Measurements from ENCODE around the gene OR4E2. TPM values are rescaled to one million over a fixed set of nuclear protein-coding genes. Genes with fewer than 3 reads are reported as not detected.
A peak's percentile ranks its signal among the peaks of the same experiment; 100 is the strongest.
"Not testable (repeated sequence)": the region's sequence is repeated elsewhere in the genome, so short reads cannot be mapped to it uniquely, and the experiment has no call there.

Gene OR4E2
- total RNA-seq, 1 donor from 2014 or later = not detected

DNA sequence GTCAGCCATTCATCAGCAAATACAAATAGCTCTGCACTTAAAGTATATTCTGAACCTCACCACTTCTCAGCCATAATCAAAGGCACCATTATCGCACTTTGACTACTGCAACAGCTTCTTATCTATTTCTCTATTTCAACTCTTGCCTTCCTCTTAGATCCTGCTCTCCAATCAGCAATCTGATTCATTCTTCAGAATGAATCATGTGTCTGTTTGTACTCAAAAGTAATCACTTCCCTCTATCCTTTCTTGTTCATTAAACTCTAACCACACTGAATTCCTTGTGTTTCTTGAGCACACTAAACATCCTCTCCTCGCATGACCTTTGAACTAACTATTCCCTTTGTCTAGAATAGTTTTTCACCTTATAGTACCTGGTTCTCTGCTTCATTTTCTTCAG is 32.8 kb downstream of the OR4E2 start:
- no peak for DNase-seq (ENCODE audit: extremely low read depth, low read depth, low spot score)

DNA sequence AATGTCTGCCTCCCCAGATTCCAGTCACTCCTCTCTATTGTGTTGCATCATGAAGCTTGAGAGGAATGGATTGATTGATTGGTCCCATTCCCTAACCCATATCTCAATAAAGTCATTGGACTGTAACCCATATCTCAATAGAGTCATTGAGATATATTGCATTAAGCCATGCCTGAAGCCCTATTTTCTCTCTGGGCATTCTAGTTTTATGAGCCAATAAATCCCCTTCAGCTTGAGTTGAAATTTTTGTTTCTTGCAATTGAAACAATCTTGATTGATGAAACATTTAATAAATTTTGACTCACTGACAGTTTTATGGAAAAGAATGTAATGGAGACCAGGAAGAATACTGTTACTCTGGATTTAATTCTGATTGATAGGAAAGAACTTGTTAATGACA is 40.8 kb downstream of the OR4E2 start:
- DNase-seq (ENCODE audit: extremely low read depth, low read depth, low spot score) = no peak

DNA sequence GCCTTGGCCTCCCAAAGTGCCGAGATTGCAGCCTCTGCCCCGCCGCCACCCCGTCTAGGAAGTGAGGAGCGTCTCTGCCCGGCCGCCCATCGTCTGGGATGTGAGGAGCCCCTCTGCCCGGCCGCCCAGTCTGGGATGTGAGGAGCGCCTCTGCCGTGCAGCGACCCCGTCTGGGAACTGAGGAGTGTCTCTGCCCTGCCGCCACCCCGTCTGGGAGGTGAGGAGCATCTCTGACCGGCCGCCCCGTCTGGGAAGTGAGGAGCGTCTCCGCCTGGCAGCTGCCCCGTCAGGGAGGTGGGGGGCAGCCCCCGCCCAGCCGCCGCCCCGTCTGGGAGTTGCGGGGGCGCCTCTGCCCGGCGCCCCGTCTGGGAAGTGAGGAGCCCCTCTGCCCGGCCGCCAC is 44.0 kb downstream of the OR4E2 start:
- not testable (repeated sequence) for DNase-seq (ENCODE audit: extremely low read depth, low read depth, low spot score)

DNA sequence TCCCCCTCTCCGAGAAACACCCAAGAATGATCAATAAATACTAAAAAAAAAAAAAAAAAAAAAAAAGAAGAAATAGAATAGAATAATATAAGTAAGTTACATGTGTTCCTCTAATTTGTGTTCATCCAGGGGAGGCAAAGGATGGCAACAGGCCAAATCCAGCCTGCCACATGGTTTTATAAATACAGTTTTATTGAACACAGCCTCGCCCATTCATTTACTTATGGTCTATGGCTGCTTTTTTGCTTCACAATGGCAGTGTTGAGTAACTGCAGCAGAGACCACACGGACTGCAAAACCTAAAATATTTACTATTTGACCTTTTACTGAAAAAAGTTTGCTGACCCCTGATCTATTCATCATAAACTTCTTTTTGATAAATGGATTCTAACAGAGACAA is 44.9 kb downstream of the OR4E2 start:
- not testable (repeated sequence) for DNase-seq (ENCODE audit: extremely low read depth, low read depth, low spot score)

DNA sequence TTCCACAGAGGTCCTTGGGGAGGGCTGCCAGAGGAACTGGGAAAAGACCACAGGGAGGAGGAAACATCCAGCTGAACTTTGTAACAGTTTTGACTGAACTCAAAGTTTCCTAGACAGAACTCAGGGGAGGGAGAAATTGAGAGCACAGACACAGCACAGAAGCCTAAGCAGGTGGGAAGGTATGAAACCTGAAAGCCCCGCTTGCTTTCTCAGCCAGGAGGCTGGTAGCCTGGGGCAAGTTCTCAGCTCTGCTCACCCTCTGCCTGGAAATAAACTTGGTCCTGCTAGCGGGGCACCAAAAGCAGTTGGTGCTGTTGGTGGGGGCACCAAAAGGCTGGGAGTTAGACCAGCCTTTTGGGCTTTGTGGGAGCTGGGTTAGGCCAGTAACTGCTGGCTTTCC is 45.9 kb downstream of the OR4E2 start:
- no peak for DNase-seq (ENCODE audit: extremely low read depth, low read depth, low spot score)

DNA sequence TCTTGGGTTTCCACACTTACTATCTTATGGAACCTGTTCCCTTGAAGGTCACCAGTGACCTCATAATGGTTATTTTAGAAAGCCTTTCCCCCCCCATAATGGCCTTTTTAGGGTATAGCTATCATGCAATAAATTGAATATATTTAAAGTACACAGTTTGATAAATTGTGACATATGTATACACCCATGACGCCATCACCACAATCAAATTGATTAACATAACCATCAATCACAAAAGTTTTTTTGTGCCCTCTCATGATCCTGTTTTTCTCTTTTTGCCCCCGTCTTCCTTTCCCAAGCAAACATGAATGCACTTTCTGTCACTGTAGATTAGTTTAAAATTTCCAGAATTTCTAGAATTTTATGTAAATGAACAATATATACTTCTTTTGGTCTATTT is 48.7 kb downstream of the OR4E2 start:
- DNase-seq (ENCODE audit: extremely low read depth, low read depth, low spot score) = no peak

DNA sequence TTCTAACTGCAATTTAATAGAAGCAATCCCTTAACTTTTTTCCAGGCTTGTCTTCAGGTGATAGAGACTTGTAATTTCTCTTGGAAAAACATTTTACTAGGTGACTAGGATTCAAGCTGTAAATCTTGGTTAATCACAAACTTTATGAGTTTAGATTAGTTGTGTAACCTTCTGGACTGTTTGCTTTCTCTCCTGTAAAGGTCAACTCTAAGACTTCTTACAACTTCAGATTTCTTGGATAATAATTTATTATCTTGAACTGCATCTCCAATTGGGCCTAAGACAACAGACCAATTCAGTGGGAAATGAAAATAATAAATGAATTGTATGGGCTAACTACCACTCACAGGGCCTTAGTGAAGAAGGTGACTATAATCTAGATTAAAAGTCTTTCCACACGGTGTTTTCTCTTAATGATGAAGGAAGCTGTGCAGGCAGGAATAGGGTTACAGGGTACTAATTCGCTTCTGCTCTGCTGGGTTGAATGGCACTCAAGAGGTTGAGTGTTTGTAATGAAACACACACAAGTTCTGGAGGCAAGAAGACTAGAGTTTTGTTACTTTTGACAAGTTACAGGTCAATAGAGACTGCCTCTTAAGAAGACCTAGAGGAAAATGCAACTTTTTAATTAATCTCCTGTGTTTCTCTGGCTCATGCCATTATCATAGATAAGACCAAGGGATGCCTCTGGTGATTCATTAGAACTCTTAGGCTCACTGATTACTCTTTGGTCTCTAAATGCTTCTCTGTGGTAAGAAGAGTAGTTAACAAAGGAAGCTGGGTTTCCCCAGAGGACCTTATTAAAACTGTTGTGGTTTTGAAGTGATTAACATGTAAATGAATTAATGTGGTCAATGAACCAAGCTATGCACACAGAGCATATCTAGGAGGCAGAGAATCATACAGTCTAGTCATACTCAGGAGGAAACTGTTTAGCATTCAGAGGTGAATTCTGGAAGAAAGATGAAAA is 50.0 kb downstream of the OR4E2 start:
- DNase-seq (ENCODE audit: extremely low read depth, low read depth, low spot score) = no peak

DNA sequence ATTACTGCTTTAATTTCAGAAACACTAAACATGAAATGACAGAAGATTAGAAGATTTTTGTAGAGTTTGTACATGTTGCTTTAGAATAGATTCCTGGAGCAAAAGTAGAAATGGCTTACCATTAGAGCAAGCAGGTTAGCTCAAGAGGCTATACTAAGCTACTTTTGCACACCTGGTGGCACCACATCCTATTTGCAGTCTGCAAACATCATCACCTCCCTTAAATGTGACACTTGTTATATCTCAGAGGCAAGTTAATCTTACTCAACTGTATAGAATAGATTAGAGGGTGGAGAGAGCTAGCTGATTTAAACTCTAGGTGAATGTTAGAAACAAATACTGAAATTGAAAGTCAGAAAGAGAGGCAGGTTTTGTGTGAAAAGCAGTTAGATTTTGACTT is 50.7 kb downstream of the OR4E2 start:
- DNase-seq (ENCODE audit: extremely low read depth, low read depth, low spot score) = no peak

DNA sequence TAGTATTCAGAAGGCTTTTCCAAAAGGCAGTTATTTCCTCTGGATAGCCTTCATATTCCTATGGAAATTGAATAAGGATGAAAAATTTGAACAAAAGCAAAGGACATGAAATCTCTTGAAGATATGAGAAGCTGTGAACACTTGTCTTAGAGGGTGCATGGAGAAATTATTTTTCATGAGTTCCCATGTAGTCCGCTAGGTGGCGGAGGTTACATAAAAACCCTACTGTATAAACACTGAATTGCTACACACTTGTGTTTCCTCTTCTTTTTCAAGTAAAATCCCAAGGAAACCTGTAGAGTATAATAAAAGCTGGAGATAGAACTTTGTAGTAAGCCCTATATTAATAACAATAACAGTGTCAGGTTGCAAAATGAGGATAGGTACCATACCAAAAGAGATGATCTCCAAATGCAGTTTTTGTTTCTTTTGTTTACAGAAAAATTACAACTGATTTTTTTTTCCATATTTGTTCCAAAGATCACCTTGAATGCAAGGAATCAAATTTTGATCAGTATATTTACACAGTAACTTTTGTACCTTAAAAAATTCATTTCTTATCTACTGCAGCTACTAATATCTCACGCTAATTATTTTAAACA is 57.8 kb downstream of the OR4E2 start:
- peak; percentile 37 for DNase-seq (ENCODE audit: extremely low read depth, low read depth, low spot score)

DNA sequence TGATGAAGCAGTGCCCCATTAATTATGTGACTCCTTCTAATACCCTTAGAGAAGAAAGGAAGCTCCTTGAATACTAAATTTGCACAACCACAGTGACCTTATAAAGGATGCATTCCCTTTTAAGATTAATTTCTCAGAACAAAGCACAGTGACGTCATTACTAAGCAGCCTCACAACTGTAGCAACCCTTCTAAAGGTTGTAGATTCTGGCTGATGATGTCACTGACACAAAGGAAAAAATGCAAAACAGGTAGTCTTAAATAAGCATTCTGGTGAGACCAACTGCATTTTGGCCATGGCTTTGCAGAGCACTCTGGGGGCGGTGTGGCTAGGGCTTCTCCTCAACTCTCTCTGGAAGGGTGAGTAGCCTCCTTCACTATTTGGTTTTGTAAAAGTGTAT is 58.4 kb downstream of the OR4E2 start:
- no peak for DNase-seq (ENCODE audit: extremely low read depth, low read depth, low spot score)

DNA sequence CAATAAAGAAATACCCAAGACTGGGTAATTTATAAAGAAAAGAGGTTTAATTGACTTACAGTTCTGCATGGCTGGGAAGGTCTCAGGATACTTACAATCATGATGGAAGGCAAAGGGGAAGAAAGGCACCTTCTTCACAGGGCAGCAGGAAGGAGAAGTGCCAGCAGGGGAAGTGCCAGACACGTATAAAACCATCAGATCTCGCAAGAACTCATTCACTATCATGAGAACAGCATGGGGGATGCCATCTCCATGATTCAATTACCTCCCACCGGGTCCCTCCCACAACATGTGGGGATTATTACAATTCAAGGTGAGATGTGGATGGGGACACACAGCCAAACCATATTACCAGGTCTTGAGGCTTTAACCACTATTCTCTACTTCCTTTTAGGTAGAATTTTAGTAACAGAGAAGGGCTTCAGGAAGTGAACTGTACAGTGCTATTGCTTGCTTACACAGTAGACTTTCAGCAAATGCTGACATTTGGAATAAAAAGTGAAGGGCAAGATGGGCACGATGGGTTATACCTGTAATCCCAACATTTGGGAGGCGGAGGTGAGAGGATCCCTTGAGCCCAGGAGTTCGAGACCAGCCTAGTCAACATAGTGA is 60.8 kb downstream of the OR4E2 start:
- no peak for DNase-seq (ENCODE audit: extremely low read depth, low read depth, low spot score)

Other genes starting within 250 kb of the OR4E2 start
- gene CHD8, start 197.7 kb upstream of the OR4E2 start, total RNA-seq = 49.8 and 69.1 TPM in 2 replicates
- gene RAB2B, start 176.9 kb upstream of the OR4E2 start, total RNA-seq = 23.7 and 29.1 TPM in 2 replicates
- gene TOX4, start 176.6 kb upstream of the OR4E2 start, total RNA-seq = 30.6 and 53.0 TPM in 2 replicates
- gene METTL3, start 142.5 kb upstream of the OR4E2 start, total RNA-seq = 45.0 and 49.8 TPM in 2 replicates
- 2.9 and 4.6 TPM in 2 replicates for gene SALL2, start 127.5 kb upstream of the OR4E2 start, total RNA-seq
- gene OR10G3, start 73.8 kb upstream of the OR4E2 start, total RNA-seq = not detected in 2 replicates
- gene OR10G2, start 18.9 kb upstream of the OR4E2 start, total RNA-seq = not detected in 2 replicates
- not detected in 2 replicates for gene OR4E1, start 20.0 kb downstream of the OR4E2 start, total RNA-seq

Measured in glomerular endothelial cell (primary cell).